A673 (cell line): ENCODE results near the gene LDHAL6A. TPM values are rescaled to one million over a fixed set of nuclear protein-coding genes. Genes with fewer than 3 reads are reported as not detected.

ENCODE experiments used
- BruUV-seq: library from RNA; stranded (reverse); fragments of 400-500 nt; replicated peaks from 2 replicates; lab custom pipeline; 2021; lab: Mats Ljungman, UMichigan
- CTCF ChIA-PET: fragments of 300-600 bp; sonication (Branson Sonifier 250); formaldehyde crosslinking; loops from one replicate; lab custom pipeline; 2022; ENCODE audit warnings: antibody characterized with exemption; lab: Charles Lee
- POLR2A ChIA-PET: fragments of 300-600 bp; sonication (Branson Sonifier 250); formaldehyde crosslinking; loops from one replicate; lab custom pipeline; 2022; ENCODE audit warnings: antibody characterized with exemption; ENCODE audit not compliant: low non-redundant PET; lab: Charles Lee
- DNase-seq: peaks from one replicate; pipeline ENCODE4 v3.0.0-alpha.2; 2015; ENCODE audit warnings: low spot score
- H3K27ac ChIP-seq: fragments of 200-600 bp; sonication (generic); 2 replicates; pipeline ENCODE4 v1.5.1; 2016; ENCODE audit warnings: mixed run types, low read depth, mild to moderate bottlenecking, mixed read lengths, antibody characterized with exemption, low read length; ENCODE audit not compliant: poor library complexity, severe bottlenecking
- H3K27me3 ChIP-seq: fragments of 200-600 bp; sonication (generic); replicated peaks from 2 replicates; pipeline ENCODE4 v1.6.1; 2017; ENCODE audit warnings: mixed run types, low read depth, mild to moderate bottlenecking, mixed read lengths, antibody characterized with exemption, low read length; ENCODE audit not compliant: insufficient read depth, poor library complexity
- H3K36me3 ChIP-seq: fragments of 200-600 bp; sonication (generic); 2 replicates; pipeline ENCODE4 v1.6.1; 2016; ENCODE audit warnings: mixed run types, mild to moderate bottlenecking, mixed read lengths, antibody characterized with exemption, low read length; ENCODE audit not compliant: insufficient read depth, poor library complexity, severe bottlenecking
- H3K4me1 ChIP-seq: fragments of 200-600 bp; sonication (generic); 2 replicates; pipeline ENCODE4 v1.6.1; 2017; ENCODE audit warnings: mixed run types, mild to moderate bottlenecking, mixed read lengths, antibody characterized with exemption, low read length; ENCODE audit not compliant: insufficient read depth, poor library complexity, severe bottlenecking
- H3K4me3 ChIP-seq: fragments of 200-600 bp; sonication (generic); 2 replicates; pipeline ENCODE4 v1.5.1; 2016; ENCODE audit warnings: low read depth, mixed run types, mild to moderate bottlenecking, mixed read lengths, low read length; ENCODE audit not compliant: poor library complexity, severe bottlenecking
- H3K9me3 ChIP-seq: fragments of 200-600 bp; sonication (generic); 2 replicates; pipeline ENCODE4 v1.6.1; 2016; ENCODE audit warnings: mixed run types, low read depth, mild to moderate bottlenecking, mixed read lengths, antibody characterized with exemption, low read length; ENCODE audit not compliant: poor library complexity, severe bottlenecking
- EZH2 ChIP-seq: fragments of 200-600 bp; sonication (generic); IDR thresholded peaks from 2 replicates; pipeline ENCODE4 v1.6.1; 2017; ENCODE audit warnings: borderline replicate concordance, low read depth, mild to moderate bottlenecking, mixed read lengths, antibody characterized with exemption, low read length; ENCODE audit not compliant: poor library complexity, severe bottlenecking
- intact Hi-C: fragments of 100-400 bp; cut with micrococcal nuclease; formaldehyde crosslinking; loops from one replicate; pipeline ENCODE4 v1.10.0; 2022; ENCODE audit not compliant: unreplicated experiment
- total RNA-seq: library from RNA; stranded (reverse); gene quantifications from 2 replicates; pipeline ENCODE4 v1.2.3, GENCODE V29; 2021
- TF ChIP-seq, protein P1 (sequence below): fragments of 300-800, 200-600 bp; sonication (generic); conservative IDR thresholded peaks from 2 replicates; pipeline ENCODE4 v1.5.1; 2017; ENCODE audit warnings: low read depth, mild to moderate bottlenecking, antibody characterized with exemption, low read length, moderate library complexity, mixed read lengths

The LDHAL6A gene
- total RNA-seq, 1 experiment from 2014 or later: not detected

GRCh38 chr11:18427240-18427639 is 28.4 kb upstream of the LDHAL6A start:
- H3K4me1 ChIP-seq: no peaks in the 10 kb centered on the region
- no peak for DNase-seq
- no peaks in the 10 kb centered on the region for H3K9me3 ChIP-seq
- H3K36me3 ChIP-seq: no peaks in the 10 kb centered on the region
- H3K27me3 ChIP-seq: no peaks in the 10 kb centered on the region
- intact Hi-C loops: no loop called here
- ChIA-PET CTCF (no interaction called here), POLR2A (interaction anchor here (0.6 kb wide), 1 partner anchor 162 kb away, joined by 5 read pairs; no protein-coding TSS in a partner anchor)
- no peak overlapping the region for H3K27ac ChIP-seq
- no peak overlapping the region for H3K4me3 ChIP-seq
- TF ChIP-seq EZH2: no peak
- TF ChIP-seq, protein P1, sequence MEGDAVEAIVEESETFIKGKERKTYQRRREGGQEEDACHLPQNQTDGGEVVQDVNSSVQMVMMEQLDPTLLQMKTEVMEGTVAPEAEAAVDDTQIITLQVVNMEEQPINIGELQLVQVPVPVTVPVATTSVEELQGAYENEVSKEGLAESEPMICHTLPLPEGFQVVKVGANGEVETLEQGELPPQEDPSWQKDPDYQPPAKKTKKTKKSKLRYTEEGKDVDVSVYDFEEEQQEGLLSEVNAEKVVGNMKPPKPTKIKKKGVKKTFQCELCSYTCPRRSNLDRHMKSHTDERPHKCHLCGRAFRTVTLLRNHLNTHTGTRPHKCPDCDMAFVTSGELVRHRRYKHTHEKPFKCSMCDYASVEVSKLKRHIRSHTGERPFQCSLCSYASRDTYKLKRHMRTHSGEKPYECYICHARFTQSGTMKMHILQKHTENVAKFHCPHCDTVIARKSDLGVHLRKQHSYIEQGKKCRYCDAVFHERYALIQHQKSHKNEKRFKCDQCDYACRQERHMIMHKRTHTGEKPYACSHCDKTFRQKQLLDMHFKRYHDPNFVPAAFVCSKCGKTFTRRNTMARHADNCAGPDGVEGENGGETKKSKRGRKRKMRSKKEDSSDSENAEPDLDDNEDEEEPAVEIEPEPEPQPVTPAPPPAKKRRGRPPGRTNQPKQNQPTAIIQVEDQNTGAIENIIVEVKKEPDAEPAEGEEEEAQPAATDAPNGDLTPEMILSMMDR: no peak
- BruUV-seq: no TSS peak

- no peak for DNase-seq
- ChIA-PET CTCF (no interaction called here), POLR2A (interaction anchor here (0.5 kb wide), 1 partner anchor 35 kb away, joined by 4 read pairs; the partner anchor contains the start of gene LDHA)
- no peak overlapping the region for H3K27ac ChIP-seq
- no peak for TF ChIP-seq EZH2
- TF ChIP-seq, protein P1: no peak
- H3K4me1 ChIP-seq: no peaks in the 10 kb centered on the region
- no TSS peak for BruUV-seq
- H3K36me3 ChIP-seq: no peaks in the 10 kb centered on the region
- no peaks in the 10 kb centered on the region for H3K27me3 ChIP-seq
- intact Hi-C loops: no loop called here
- H3K9me3 ChIP-seq: no peaks in the 10 kb centered on the region
- H3K4me3 ChIP-seq: no peak overlapping the region
Observed at GRCh38 chr11:18429332-18429731, 26.3 kb upstream of the LDHAL6A start.

- BruUV-seq: no TSS peak
- POLR2A ChIA-PET: no interaction called here
- TF ChIP-seq, protein P1: no peak
- TF ChIP-seq EZH2: no peak
Observed at GRCh38 chr11:18438691-18439090, 17.0 kb upstream of the LDHAL6A start.

More at GRCh38 chr11:18438691-18439090, 17.0 kb upstream of the LDHAL6A start:
- Histone ChIP-seq H3K4me3 (no peak overlapping the region), H3K27ac (no peak overlapping the region), H3K4me1 (no peaks in the 10 kb centered on the region), H3K36me3 (no peaks in the 10 kb centered on the region), H3K27me3 (no peaks in the 10 kb centered on the region), H3K9me3 (no peaks in the 10 kb centered on the region)
- CTCF ChIA-PET: no interaction called here
- DNase-seq: no peak
- intact Hi-C loops: no loop called here
